Endothelial cell of umbilical vein (primary cell): ENCODE data around the gene TPM4. TPM values are rescaled to one million over a fixed set of nuclear protein-coding genes. Genes with fewer than 3 reads are reported as not detected.

ENCODE experiments used
- BruUV-seq: library from RNA; stranded (reverse); fragments of 400-500 nt; replicated peaks from 2 replicates; lab custom pipeline; 2021; lab: Mats Ljungman, UMichigan
- CTCF ChIA-PET: fragments of 300-600, 350-600 bp; sonication (Branson Sonifier 250); formaldehyde crosslinking; loops from one replicate; lab custom pipeline; 2021; ENCODE audit warnings: antibody characterized with exemption, inconsistent platforms; lab: Charles Lee
- POLR2A ChIA-PET: fragments of 300-600, 350-600 bp; sonication (Branson Sonifier 250); formaldehyde crosslinking; loops from one replicate; lab custom pipeline; 2021; ENCODE audit warnings: antibody characterized with exemption, inconsistent platforms; lab: Charles Lee
- DNase-seq: peaks from one replicate; pipeline ENCODE4 v3.0.0-alpha.2; 2011; ENCODE audit warnings: low read depth, low spot score
- FAIRE-seq: peaks from 2 replicates; lab custom pipeline; 2011; peaks lifted over from hg19 to GRCh38; lab: Jason Lieb, UNC
- H2AFZ ChIP-seq: 2 replicates; pipeline ENCODE4 v1.6.0; 2012; ENCODE audit warnings: low read depth, low read length, control low read depth, inconsistent platforms
- H3K27ac ChIP-seq: 2 replicates; pipeline ENCODE4 v1.5.1; 2011; ENCODE audit warnings: low read depth, mild to moderate bottlenecking, control low read depth, low read length, moderate library complexity; ENCODE audit not compliant: insufficient read depth
- H3K27me3 ChIP-seq, 2 experiments: 2 replicates each; pipeline versions ENCODE4 v1.6.0 to v1.6.1; 2011; ENCODE audit warnings: low read length in 2 of 2, mixed read lengths in 1 of 2; ENCODE audit not compliant: control insufficient read depth in 2 of 2, insufficient read depth in 2 of 2
- H3K36me3 ChIP-seq, 2 experiments: 2 replicates in 1 of 2; 3 replicates in 1 of 2; pipeline ENCODE4 v1.5.1; 2011; ENCODE audit warnings: low read length in 2 of 2, mild to moderate bottlenecking in 1 of 2, moderate library complexity in 1 of 2; ENCODE audit not compliant: control insufficient read depth in 2 of 2, insufficient read depth in 2 of 2; ENCODE audit errors: extremely low read depth in 1 of 2
- H3K4me1 ChIP-seq: 3 replicates; pipeline ENCODE4 v1.5.1; 2011; ENCODE audit warnings: mild to moderate bottlenecking, low read length; ENCODE audit not compliant: control insufficient read depth, insufficient read depth; ENCODE audit errors: extremely low read depth
- H3K4me2 ChIP-seq: 2 replicates; pipeline ENCODE4 v1.6.1; 2011; ENCODE audit warnings: low read length, control low read depth, mixed read lengths; ENCODE audit not compliant: insufficient read depth
- H3K4me3 ChIP-seq, 3 experiments: fragments of 200-600 bp in 1 of 3; sonication (generic), shearing (Covaris generic) in 1 of 3; replicated peaks in 1 of 3; 2 replicates each; pipeline ENCODE4 v1.5.1; 2011 to 2016; ENCODE audit warnings: control low read depth in 3 of 3, low read length in 3 of 3, mild to moderate bottlenecking in 2 of 3, inconsistent platforms in 1 of 3, low read depth in 1 of 3, moderate library complexity in 1 of 3; ENCODE audit not compliant: insufficient read depth in 1 of 3
- H3K79me2 ChIP-seq: 2 replicates; pipeline ENCODE4 v1.6.0; 2012; ENCODE audit warnings: low read length, inconsistent platforms; ENCODE audit not compliant: control insufficient read depth, insufficient read depth
- H3K9ac ChIP-seq: replicated peaks from 2 replicates; pipeline ENCODE3; 2011; ENCODE audit warnings: low read length, control low read depth; ENCODE audit not compliant: insufficient read depth; ENCODE audit errors: extremely low read depth
- H3K9me1 ChIP-seq: replicated peaks from 3 replicates; pipeline ENCODE4 v1.6.0; 2011; ENCODE audit warnings: mild to moderate bottlenecking, low read length; ENCODE audit not compliant: control insufficient read depth, insufficient read depth; ENCODE audit errors: extremely low read depth
- H3K9me3 ChIP-seq: replicated peaks from 2 replicates; pipeline ENCODE4 v1.5.1; 2012; ENCODE audit warnings: low read length, inconsistent platforms; ENCODE audit not compliant: control insufficient read depth, insufficient read depth
- H4K20me1 ChIP-seq: replicated peaks from 2 replicates; pipeline ENCODE3; 2011; ENCODE audit warnings: mild to moderate bottlenecking, low read length; ENCODE audit not compliant: control insufficient read depth, insufficient read depth; ENCODE audit errors: extremely low read depth
- EZH2 ChIP-seq: IDR thresholded peaks from 2 replicates; pipeline ENCODE4 v1.6.1; 2012; ENCODE audit warnings: borderline replicate concordance, low read depth, mild to moderate bottlenecking, moderate library complexity, low read length, inconsistent platforms; ENCODE audit not compliant: severe bottlenecking
- FOS ChIP-seq: IDR thresholded peaks from 2 replicates; pipeline ENCODE4 v1.6.1; 2011; ENCODE audit warnings: mild to moderate bottlenecking, low read length, moderate library complexity, borderline replicate concordance; ENCODE audit not compliant: insufficient read depth
- GATA2 ChIP-seq: IDR thresholded peaks from 2 replicates; pipeline ENCODE4 v1.7.0; 2011; ENCODE audit warnings: low read depth, mild to moderate bottlenecking, moderate library complexity, mixed read lengths, low read length; ENCODE audit not compliant: insufficient read length, insufficient read depth
- MYC ChIP-seq: IDR thresholded peaks from one replicate; pipeline ENCODE4 v1.6.1; 2011; ENCODE audit warnings: mild to moderate bottlenecking, low read depth, low read length
- POLR2A ChIP-seq: IDR thresholded peaks from 2 replicates; pipeline ENCODE4 v1.6.1; 2012; ENCODE audit warnings: low read depth, mild to moderate bottlenecking, control low read depth, low read length
- POLR2AphosphoS5 ChIP-seq: IDR thresholded peaks from 2 replicates; pipeline ENCODE4 v1.6.1; 2012; ENCODE audit warnings: low read depth, mild to moderate bottlenecking, control low read depth, low read length, moderate library complexity; ENCODE audit not compliant: insufficient read depth
- dilution Hi-C: fragments of 300-500 bp; cut with MboI; formaldehyde crosslinking; loops from one replicate; pipeline ENCODE4 v1.15.0; 2019; ENCODE audit warnings: low sequenced_read_pairs; ENCODE audit not compliant: extremely low pct_ligation_motif_present
- intact Hi-C: fragments of 100-400 bp; cut with micrococcal nuclease; formaldehyde crosslinking; loops from one replicate; pipeline ENCODE4 v1.10.0; 2022
- polyA plus RNA-seq, 4 experiments: library from polyadenylated mRNA; depleted of rRNA in 3 of 4; stranded (reverse) in 3 of 4; unstranded in 1 of 4; fragments of >200 nt; gene quantifications; 2 replicates each; pipeline versions ENCODE4 v1.2.1 to v1.2.3, GENCODE V29; 2011 to 2012; ENCODE audit warnings: missing spikeins in 1 of 4
- total RNA-seq: library from RNA; stranded (reverse); gene quantifications from 2 replicates; pipeline ENCODE4 v1.2.3, GENCODE V29; 2021
- TF ChIP-seq, protein P1 (sequence below): IDR thresholded peaks from 2 replicates; pipeline ENCODE4 v1.6.1; 2011; ENCODE audit not compliant: insufficient read depth, insufficient read length

The TPM4 gene
- total and polyA plus RNA-seq, 2 donors (not counting 3 experiments of a cell fraction or from before 2014, with no cell fraction given): 430 to 924 TPM

DNA sequence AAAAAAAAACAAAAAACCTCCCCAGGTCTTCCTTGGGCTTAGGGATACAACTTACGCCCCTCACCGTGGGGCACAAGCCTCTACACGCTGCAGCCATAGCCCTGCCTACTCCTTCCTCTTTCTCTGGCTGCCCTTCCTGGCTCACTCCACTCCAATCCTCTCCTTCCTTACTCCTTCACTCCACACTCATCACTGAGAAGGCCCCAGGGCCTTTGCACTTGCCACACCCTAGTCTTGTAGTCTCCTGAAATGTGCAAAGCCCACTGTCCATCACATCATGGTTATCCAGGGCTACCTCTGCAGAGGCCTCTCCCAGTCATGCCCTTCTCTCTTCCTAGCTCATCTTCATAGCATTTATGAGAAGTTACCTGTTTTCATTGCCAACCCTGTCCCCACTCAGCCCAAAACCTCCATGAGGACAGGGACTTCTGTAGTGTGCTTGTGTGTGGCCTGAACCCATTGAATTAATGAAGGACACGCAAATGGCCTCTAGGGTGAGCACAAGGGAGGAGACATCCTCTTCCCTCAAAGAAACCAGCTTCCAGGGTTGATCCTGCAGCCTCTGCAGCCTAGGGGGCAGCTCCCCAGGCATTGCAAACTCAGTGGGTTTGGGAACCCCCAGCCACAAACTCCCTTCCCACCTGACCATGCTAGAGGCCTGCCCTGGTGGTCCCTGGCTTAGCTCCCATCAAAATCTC lies 59.3 kb downstream of the TPM4 start:
- ChIA-PET CTCF (no interaction called here), POLR2A (no interaction called here)
- intact Hi-C loops: no loop called here
- H3K4me2 ChIP-seq: no peak overlapping the region
- H3K79me2 ChIP-seq: no peaks in the 10 kb centered on the region
- no peaks in the 10 kb centered on the region for H3K4me1 ChIP-seq
- BruUV-seq: no TSS peak
- no peak overlapping the region for H3K9ac ChIP-seq
- H3K9me1 ChIP-seq: no peaks in the 10 kb centered on the region
- dilution Hi-C loops: no loop called here
- no peak overlapping the region for H2AFZ ChIP-seq
- no peak overlapping the region for H3K4me3 ChIP-seq
- no peaks in the 10 kb centered on the region for H4K20me1 ChIP-seq
- H3K27me3 ChIP-seq: no peaks in the 10 kb centered on the region
- FAIRE-seq: no peak
- DNase-seq: no peak
- H3K9me3 ChIP-seq: no peaks in the 10 kb centered on the region
- TF ChIP-seq, protein P1, sequence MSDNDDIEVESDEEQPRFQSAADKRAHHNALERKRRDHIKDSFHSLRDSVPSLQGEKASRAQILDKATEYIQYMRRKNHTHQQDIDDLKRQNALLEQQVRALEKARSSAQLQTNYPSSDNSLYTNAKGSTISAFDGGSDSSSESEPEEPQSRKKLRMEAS: no peak
- TF ChIP-seq GATA2 (no peak), POLR2AphosphoS5 (no peak), POLR2A (no peak), EZH2 (no peak), MYC (no peak)
- no peak overlapping the region for H3K27ac ChIP-seq
- H3K36me3 ChIP-seq: peaks cover 7 to 16% of the 10 kb centered on the region in 2 experiments

DNA sequence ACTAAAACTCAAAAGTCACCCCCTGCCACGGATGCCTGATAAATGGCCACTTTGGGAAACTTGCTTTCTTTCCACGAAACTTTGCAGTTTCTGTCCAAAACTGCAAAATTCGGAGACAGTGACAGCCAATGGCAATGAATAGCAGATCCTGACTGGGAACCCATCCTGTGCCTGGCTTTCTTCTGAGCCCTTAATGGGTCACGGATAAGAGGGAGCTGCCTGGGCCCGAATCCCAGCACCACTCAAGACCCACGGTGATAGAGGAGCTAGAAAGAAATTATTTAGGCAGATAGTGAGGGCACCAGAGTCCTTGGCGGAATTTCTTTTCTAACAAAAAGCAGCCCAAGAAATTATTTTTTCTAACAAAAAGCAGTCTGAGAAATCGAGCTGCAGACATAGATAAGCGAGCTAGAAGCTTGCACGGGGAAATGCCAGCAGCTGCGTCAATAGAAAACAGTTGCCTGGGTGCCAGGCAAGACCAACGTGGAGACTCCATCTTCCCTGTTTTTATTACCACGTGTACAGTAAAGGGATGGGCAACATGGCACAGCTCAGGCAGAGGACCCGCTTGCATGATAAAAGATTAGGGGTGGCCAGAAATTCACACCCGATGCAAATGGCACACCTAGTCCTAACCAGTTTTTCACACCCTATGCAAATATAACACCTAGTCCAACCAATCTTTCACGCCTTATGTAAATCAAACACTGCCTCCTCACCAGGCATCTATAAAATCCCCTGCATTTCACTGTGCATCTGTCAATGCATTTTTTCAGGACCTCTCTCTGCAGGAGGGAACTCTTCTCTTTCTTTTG lies 60.1 kb downstream of the TPM4 start:
- TF ChIP-seq POLR2A (no peak), GATA2 (no peak), MYC (no peak), EZH2 (no peak), FOS (no peak)
- TF ChIP-seq, protein P1: no peak
- no peak overlapping the region for H3K27ac ChIP-seq
- H3K4me2 ChIP-seq: no peak overlapping the region
- H3K27me3 ChIP-seq: no peaks in the 10 kb centered on the region
- DNase-seq: no peak
- ChIA-PET POLR2A (no interaction called here), CTCF (no interaction called here)
- H3K36me3 ChIP-seq: peaks cover 7 to 16% of the 10 kb centered on the region in 2 experiments
- no peaks in the 10 kb centered on the region for H3K9me3 ChIP-seq
- dilution Hi-C loops (no loop called here), intact Hi-C loops (no loop called here)
- no peak overlapping the region for H2AFZ ChIP-seq
- no peak overlapping the region for H3K4me3 ChIP-seq
- no TSS peak for BruUV-seq
- no peaks in the 10 kb centered on the region for H3K4me1 ChIP-seq
- H3K9ac ChIP-seq: no peak overlapping the region
- no peaks in the 10 kb centered on the region for H4K20me1 ChIP-seq
- FAIRE-seq: no peak
- H3K9me1 ChIP-seq: no peaks in the 10 kb centered on the region
- no peaks in the 10 kb centered on the region for H3K79me2 ChIP-seq
